Stimulated activated effector memory CD8-positive, alpha-beta T cell treated with anti-CD3 and anti-CD28 coated beads, Interleukin-12 subunit alpha, Interleukin-12 subunit beta, amount 100 ng/mL, for 72 hours (primary cell): ENCODE data around the gene CNTN3.

Source experiments
- ATAC-seq: fragments of 150-1000 bp; cut with Tn5 transposase; 2 replicates; pipeline ENCODE4 v1.10.0; 2021
- DNase-seq, 2 donors: peaks; one replicate each; pipeline ENCODE4 v3.0.0; 2021 to 2022; ENCODE audit warnings: low spot score in 2 of 2
- H3K27ac Mint-ChIP-seq: one replicate; pipeline ENCODE4 v1.8.0; 2022; ENCODE audit warnings: mild to moderate bottlenecking, mixed read lengths
- H3K36me3 Mint-ChIP-seq: one replicate; pipeline ENCODE4 v1.8.0; 2022; ENCODE audit warnings: mild to moderate bottlenecking, mixed read lengths
- H3K4me1 Mint-ChIP-seq: one replicate; pipeline ENCODE4 v1.8.0; 2022; ENCODE audit warnings: mixed read lengths
- H3K4me3 Mint-ChIP-seq: one replicate; pipeline ENCODE4 v1.8.0; 2022; ENCODE audit warnings: mild to moderate bottlenecking, mixed read lengths
- H3K9me3 Mint-ChIP-seq: one replicate; pipeline ENCODE4 v1.8.0; 2022; ENCODE audit warnings: mixed read lengths

The CNTN3 gene

DNA sequence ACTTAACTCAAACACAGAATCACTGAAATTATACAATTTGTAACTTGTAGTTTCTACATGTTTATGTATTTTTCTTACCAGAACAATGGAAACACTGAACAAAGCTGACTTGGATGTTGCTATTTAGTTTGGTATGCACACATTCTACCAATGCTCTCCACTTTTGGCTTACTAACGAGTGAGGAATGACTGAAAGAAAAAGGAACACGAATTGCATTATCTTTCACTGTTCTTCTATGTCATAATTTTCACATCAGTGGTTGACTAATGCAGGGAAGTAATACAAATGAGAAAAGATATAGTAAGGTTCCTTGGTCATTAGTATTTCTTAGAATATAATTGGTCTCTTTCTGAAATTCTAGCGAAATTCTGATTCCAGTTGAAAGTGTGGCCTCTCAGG lies 9.8 kb upstream of the CNTN3 start:
- no peak overlapping the region for H3K4me3 Mint-ChIP-seq
- no peaks in the 10 kb centered on the region for H3K4me1 Mint-ChIP-seq
- DNase-seq, result no peak
- H3K9me3 Mint-ChIP-seq, result peaks cover 12% of the 10 kb centered on the region
- no peak for ATAC-seq
- no peaks in the 10 kb centered on the region for H3K36me3 Mint-ChIP-seq
- no peak overlapping the region for H3K27ac Mint-ChIP-seq

DNA sequence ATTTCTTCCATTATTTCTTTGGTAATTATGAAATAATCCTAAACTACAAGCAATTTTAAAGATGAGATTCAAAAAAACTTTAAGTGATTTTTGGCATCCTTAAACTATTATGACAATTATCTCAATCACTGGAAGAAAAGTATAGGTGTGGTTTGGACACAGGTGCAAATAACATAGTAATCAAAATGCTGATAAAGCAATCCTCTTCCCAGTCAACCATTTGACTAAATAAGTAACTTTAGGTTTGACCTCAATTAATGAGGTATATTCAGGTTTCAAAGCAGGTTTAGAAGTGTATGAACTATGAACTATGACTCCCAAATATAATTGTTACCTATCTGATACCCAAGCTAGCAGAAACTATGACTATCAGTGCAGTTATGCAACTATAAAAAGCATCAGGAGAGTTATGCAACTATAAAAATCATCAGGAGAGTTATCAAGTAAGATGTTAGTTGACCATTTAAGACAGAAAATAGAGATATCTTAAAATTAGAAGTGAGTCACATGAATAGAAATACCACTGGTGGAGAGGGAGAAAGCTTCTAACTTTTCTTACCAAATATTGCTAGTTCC lies 8.9 kb upstream of the CNTN3 start:
- Mint-ChIP-seq H3K4me3 (no peak overlapping the region), H3K4me1 (no peaks in the 10 kb centered on the region), H3K27ac (no peak overlapping the region), H3K36me3 (no peaks in the 10 kb centered on the region), H3K9me3 (peaks cover 10% of the 10 kb centered on the region)
- no peak for ATAC-seq
- no peak for DNase-seq

DNA sequence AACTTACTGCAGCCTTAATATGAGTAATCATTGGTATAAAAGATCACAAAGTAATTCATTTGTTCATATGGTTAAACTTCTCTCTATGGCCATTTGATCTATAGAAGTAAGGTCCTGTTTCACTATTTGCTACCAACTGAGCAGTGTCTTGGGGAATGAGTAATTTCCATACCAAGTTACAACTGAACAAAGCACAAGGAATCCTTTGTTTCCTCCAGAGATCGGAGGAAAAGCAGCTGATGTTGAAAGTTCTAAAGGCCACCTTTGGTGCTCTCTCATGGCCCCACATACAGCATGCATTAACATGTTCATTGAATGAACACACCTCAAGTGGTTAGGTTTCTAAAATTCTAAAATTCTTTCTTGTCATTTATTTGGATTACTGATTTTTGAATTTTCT lies 7.1 kb upstream of the CNTN3 start:
- no peak overlapping the region for H3K27ac Mint-ChIP-seq
- DNase-seq (no peak), ATAC-seq (no peak)
- no peak overlapping the region for H3K4me3 Mint-ChIP-seq
- H3K36me3 Mint-ChIP-seq, result no peaks in the 10 kb centered on the region
- H3K9me3 Mint-ChIP-seq, result peaks cover 2% of the 10 kb centered on the region
- H3K4me1 Mint-ChIP-seq, result no peaks in the 10 kb centered on the region

DNA sequence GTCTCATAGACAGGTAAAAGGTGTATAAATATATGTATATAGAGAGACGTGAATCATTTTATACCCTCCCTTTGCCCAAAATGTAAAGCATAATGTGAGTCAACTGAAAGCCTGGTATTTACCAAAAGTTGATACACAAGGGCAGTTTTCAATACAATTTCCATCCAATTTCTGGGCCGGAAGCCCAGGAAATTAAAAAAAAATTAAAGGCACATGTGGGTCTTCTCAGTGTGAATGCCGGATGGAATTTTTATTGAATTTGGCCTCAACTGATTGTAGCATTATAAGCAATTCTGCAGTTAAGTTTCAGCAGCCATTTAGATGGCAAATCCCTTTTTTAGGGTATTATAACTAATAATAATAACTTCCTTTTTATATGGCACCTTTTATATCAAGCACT lies 3.3 kb upstream of the CNTN3 start:
- no peak overlapping the region for H3K27ac Mint-ChIP-seq
- DNase-seq, result no peak
- peaks cover 2% of the 10 kb centered on the region for H3K9me3 Mint-ChIP-seq
- H3K4me3 Mint-ChIP-seq, result no peak overlapping the region
- H3K36me3 Mint-ChIP-seq, result no peaks in the 10 kb centered on the region
- H3K4me1 Mint-ChIP-seq, result no peaks in the 10 kb centered on the region
- no peak for ATAC-seq

DNA sequence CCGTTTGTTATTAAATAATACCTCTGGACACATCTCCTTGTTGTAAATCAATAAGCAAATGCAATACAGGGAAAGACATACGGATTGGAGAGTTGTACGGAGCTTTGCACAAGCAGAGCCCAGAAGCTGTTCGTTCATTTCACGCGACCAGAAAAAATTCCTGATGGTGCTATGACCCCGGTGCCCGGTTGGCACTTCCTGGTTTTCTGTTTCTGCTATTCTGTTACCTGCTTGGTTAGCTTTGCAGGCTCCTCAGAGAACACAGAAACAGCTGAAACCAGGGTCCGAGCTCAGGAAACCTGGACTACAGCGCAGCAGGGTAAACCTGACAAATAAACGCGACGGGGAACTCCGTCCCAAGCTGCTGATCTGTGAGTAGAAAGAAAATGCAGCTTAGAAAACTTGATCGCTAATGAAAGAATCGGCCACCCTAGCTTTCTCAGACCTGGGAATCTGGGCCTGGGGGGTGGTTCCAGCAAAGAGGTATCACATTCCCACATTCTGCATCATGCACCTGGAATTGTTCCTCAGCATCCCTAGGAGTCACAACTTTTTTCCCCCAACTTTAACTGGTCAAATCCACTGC lies 845 bp downstream of the CNTN3 start:
- Mint-ChIP-seq H3K27ac (no peak overlapping the region), H3K9me3 (peaks cover 7% of the 10 kb centered on the region), H3K36me3 (no peaks in the 10 kb centered on the region), H3K4me1 (no peaks in the 10 kb centered on the region), H3K4me3 (no peak overlapping the region)
- ATAC-seq (no peak), DNase-seq (no peak)

DNA sequence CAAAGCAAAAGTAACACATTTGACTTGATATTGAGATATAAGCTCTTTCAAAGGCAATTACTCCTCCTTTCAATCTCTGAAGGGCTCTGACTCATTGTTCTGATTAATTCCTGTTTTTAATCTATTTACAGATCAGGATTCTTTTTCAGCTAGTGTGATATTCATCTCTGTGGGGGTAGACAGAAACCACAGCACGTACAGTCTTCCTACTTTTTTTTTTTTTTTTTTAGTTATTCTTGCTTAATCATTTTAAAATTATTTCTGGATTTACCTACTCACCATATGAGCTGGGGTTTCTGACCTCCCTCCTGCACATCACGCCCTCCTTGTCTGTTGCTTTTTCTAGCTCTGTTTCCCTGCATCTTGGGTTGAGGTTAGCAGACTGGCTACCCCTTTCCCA lies 1.4 kb downstream of the CNTN3 start:
- Mint-ChIP-seq H3K27ac (no peak overlapping the region), H3K9me3 (peaks cover 7% of the 10 kb centered on the region), H3K4me3 (no peak overlapping the region), H3K4me1 (no peaks in the 10 kb centered on the region), H3K36me3 (no peaks in the 10 kb centered on the region)
- no peak for ATAC-seq
- no peak for DNase-seq

DNA sequence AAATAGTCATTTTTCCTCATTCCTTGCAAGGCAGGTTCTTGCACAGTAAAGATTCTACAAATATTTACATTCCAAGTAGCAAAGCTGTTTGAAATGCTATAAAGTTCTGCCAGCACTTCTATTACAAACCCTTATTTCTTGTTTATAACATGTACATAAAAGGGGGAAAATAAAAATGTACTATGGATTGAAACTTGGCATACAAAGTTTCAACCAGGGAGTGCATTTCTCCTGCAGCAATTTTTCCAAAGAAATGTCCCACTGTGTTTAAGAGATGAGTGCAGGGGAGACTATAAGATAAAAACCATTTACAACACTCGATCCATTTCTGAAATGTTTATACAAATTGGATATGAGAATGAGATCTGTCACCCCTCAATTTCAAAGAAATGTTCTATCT lies 3.3 kb downstream of the CNTN3 start:
- H3K4me1 Mint-ChIP-seq, result no peaks in the 10 kb centered on the region
- no peak for ATAC-seq

DNA sequence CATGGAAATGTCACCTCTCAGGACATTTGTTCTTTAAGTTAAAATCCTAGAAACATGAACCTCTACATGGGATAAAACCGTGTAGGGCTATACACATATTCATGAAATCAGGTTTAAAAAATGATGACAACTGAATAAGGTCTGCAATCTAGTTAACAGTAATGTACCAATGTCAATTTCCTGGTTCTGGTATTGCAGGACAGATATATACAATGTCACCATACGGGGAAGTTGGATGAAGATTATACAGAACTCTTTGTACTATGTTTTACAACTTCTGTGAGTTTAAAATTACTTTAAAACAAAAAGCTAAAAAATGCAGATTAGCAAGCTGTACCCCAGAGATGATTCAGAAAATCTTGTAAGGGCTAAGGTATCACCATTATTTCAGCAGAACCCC lies 6.7 kb downstream of the CNTN3 start:
- no peak for DNase-seq
- no peaks in the 10 kb centered on the region for H3K36me3 Mint-ChIP-seq
- no peak overlapping the region for H3K27ac Mint-ChIP-seq
- no peak overlapping the region for H3K4me3 Mint-ChIP-seq
- no peaks in the 10 kb centered on the region for H3K4me1 Mint-ChIP-seq
- peaks cover 22% of the 10 kb centered on the region for H3K9me3 Mint-ChIP-seq
- ATAC-seq, result no peak

More for the DNA sequence above, 3.3 kb downstream of the CNTN3 start:
- H3K27ac Mint-ChIP-seq, result no peak overlapping the region
- H3K9me3 Mint-ChIP-seq, result peaks cover 11% of the 10 kb centered on the region
- no peak for DNase-seq
- H3K36me3 Mint-ChIP-seq, result no peaks in the 10 kb centered on the region
- no peak overlapping the region for H3K4me3 Mint-ChIP-seq

DNA sequence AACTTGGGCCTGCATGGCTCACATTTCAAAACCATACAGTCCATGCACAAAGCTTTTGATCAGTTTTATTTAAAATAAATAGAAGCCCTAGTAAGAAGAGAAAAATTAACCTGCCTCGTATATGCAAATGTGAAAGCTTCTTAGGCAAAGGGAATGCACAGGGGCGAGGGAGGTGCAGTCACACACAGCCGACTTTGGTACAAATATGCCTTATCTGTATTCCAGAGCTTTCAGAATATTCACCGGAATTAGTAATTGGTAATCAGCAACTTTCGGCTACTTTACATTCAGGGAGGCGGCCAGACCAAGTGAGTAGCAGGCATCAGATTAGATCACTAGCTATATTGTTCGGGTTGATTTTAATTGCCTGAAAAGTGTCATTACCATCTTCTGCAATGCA lies 7.5 kb downstream of the CNTN3 start:
- Mint-ChIP-seq H3K27ac (no peak overlapping the region), H3K9me3 (peaks cover 22% of the 10 kb centered on the region), H3K4me1 (no peaks in the 10 kb centered on the region), H3K36me3 (no peaks in the 10 kb centered on the region), H3K4me3 (no peak overlapping the region)
- no peak for ATAC-seq
- DNase-seq, result no peak

DNA sequence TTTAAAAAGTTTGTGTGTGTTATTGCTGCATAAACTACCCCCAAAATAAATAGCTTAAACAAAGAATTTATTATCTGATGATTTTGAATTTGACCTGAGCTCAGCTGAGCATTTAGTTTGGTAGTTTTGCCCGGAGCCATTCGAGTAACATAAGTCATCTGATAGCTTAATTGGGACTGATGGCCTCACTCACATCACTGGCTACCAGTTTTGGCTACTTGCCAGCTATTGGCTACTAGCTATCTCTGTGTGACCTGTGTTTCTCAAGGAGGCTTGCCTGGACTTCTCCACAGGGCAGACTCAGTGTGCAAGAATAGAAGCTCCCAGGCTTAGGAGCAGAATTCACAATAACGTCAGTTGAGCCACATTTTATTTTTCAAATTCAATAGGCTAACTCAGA lies 9.0 kb downstream of the CNTN3 start:
- H3K4me3 Mint-ChIP-seq, result no peak overlapping the region
- H3K9me3 Mint-ChIP-seq, result peaks cover 25% of the 10 kb centered on the region
- no peaks in the 10 kb centered on the region for H3K4me1 Mint-ChIP-seq
- DNase-seq, result no peak
- H3K36me3 Mint-ChIP-seq, result no peaks in the 10 kb centered on the region
- no peak overlapping the region for H3K27ac Mint-ChIP-seq
- ATAC-seq, result no peak

DNA sequence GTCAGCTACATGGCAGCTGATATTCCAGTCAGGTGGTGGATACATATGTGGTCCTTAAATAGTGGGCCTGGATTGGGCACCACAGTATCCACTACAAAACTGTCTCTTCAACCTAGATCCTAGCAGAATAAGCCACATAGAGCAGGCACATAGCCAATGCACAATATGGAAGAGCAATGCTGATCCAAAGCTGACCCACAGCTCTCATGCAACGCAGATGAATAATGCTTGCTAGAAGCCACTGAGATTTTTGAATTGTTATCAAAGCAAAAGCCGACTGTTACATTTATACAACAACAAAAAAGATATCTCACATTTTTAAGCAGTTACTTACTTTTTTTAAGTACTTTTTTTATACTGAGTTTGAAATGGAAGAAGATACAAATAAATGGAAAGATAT lies 11.2 kb downstream of the CNTN3 start:
- no peak for DNase-seq
- no peak for ATAC-seq
- peaks cover 30% of the 10 kb centered on the region for H3K9me3 Mint-ChIP-seq
- H3K4me1 Mint-ChIP-seq, result no peaks in the 10 kb centered on the region
- H3K36me3 Mint-ChIP-seq, result no peaks in the 10 kb centered on the region
- no peak overlapping the region for H3K27ac Mint-ChIP-seq
- H3K4me3 Mint-ChIP-seq, result no peak overlapping the region

DNA sequence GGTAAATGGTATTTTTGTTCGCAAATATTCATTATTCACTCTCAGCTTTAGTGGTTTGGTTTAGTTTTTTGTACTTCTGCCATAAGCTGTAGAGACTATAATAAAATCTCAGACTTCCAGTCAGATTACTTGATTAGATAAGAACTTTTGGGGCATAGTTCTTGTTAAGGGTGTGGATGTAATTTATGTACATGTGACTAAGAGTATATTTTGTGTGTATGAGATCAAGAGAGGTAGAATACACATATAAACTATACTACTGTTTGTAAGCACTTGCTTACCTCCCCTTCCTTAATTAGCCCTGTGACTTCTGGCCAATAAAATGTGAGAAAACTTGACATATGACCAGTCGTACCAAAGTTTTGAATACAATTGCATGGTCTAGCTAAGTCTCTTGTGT lies 12.0 kb downstream of the CNTN3 start:
- Mint-ChIP-seq H3K9me3 (peaks cover 33% of the 10 kb centered on the region), H3K27ac (no peak overlapping the region), H3K4me1 (no peaks in the 10 kb centered on the region), H3K4me3 (no peak overlapping the region), H3K36me3 (no peaks in the 10 kb centered on the region)
- DNase-seq (no peak), ATAC-seq (no peak)

DNA sequence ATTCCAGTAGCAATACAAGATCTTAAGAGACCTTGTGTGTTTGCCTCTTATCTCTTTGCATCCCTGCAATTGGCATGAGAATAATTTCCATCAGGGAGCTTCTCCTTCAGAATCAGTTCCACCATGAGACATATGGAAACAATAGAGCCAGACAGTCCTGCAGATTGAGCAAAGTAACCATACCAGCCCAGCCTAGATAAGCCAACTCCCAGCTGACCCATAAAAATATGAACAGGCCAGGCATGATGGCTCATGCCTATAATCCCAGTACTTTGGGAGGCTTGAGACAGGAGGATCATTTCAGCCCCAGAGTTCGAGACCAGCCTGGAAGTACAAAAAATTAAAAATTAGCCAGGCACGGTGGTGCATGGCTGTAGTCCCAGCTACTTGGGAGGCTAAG lies 12.7 kb downstream of the CNTN3 start:
- Mint-ChIP-seq H3K4me1 (no peaks in the 10 kb centered on the region), H3K27ac (no peak overlapping the region), H3K36me3 (no peaks in the 10 kb centered on the region), H3K4me3 (no peak overlapping the region), H3K9me3 (peaks cover 30% of the 10 kb centered on the region)
- DNase-seq, result no peak
- no peak for ATAC-seq

DNA sequence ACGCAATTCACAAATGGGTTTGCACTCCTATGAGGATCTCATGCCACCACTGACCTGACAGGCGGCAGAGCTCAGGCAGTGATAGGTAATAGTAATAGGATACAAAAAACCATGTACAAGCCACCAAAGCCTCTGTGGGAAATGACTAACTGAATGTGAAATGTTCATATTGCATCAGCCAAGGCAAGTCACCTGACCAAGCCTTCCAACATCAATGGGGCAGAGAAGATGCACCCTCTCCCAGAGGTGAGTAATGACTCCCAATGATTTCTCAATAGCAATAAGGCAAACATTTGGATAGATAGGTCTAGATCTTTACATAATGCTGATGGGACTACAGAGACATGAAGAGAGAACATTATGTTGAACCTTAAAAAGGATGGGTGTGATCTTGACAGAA lies 14.9 kb downstream of the CNTN3 start:
- no peak overlapping the region for H3K4me3 Mint-ChIP-seq
- no peaks in the 10 kb centered on the region for H3K4me1 Mint-ChIP-seq
- DNase-seq, result no peak
- peaks cover 25% of the 10 kb centered on the region for H3K9me3 Mint-ChIP-seq
- no peak overlapping the region for H3K27ac Mint-ChIP-seq
- H3K36me3 Mint-ChIP-seq, result no peaks in the 10 kb centered on the region
- ATAC-seq, result no peak

DNA sequence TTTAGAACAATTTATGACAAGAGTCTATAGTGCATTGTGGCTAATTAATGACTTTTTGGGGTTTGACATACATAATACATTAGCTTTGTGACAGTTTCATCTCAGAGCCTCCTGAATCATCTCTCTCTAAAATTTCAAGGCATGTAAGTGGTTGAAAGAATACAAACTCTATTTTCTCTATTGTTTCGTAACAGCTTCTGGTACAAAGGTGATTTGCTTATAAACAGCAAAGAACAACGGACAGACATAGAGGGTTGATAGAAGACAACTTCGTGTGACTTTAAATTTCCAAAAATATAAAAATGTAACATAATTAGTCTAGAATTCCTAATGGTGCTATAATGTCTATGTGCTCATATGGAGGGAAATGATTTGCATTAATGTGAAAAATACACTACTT lies 21.3 kb downstream of the CNTN3 start:
- H3K9me3 Mint-ChIP-seq, result peaks cover 12% of the 10 kb centered on the region
- no peak overlapping the region for H3K4me3 Mint-ChIP-seq
- ATAC-seq (no peak), DNase-seq (no peak)
- H3K27ac Mint-ChIP-seq, result no peak overlapping the region
- no peaks in the 10 kb centered on the region for H3K4me1 Mint-ChIP-seq
- no peaks in the 10 kb centered on the region for H3K36me3 Mint-ChIP-seq

DNA sequence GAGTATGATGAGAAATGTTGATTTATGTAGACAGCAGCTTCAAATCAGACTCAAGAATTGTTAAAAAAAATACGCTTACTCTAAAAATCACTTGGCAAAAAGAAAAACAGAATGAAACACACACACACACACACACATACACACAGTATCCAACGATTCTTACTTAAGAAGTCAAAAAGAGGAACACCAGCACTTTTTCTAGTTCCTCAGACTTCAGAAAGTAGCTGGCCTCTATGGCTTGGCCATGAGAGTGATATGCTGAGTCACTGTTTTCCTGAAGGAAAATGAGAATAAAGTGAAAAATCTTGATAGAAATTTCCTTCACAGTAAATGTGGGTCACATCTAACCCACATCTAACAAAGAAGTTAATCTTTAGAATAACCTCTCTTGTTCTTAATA lies 22.1 kb downstream of the CNTN3 start:
- H3K27ac Mint-ChIP-seq, result no peak overlapping the region
- ATAC-seq (no peak), DNase-seq (no peak)
- no peaks in the 10 kb centered on the region for H3K4me1 Mint-ChIP-seq
- H3K9me3 Mint-ChIP-seq, result peaks cover 9% of the 10 kb centered on the region
- no peak overlapping the region for H3K4me3 Mint-ChIP-seq
- no peaks in the 10 kb centered on the region for H3K36me3 Mint-ChIP-seq

DNA sequence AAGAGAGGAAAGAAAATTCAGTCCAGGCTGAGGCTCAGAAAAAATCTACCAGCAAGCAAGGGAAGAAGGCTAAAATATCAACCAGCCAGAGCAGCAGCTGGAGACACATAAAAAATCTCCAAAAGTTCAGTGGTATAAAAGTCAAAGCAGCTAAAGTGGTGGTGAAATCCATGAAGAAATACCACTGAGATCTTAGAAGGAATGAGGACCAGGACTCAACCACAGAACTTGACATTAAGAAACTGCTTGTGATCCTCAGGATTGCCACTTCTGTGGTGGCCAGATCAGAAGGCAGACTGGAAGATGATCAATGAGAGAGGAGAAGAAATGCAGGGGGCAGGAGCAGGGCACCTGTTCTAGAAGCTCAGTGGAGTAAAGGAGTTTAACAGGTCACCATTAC lies 22.5 kb downstream of the CNTN3 start:
- Mint-ChIP-seq H3K9me3 (peaks cover 9% of the 10 kb centered on the region), H3K4me1 (no peaks in the 10 kb centered on the region), H3K27ac (no peak overlapping the region), H3K36me3 (no peaks in the 10 kb centered on the region), H3K4me3 (no peak overlapping the region)
- ATAC-seq (no peak), DNase-seq (no peak)
